HG03571 (cell line): ENCODE data around the gene PEAR1.

ENCODE experiments used
- ATAC-seq: cut with Tn5 transposase; IDR thresholded peaks from one replicate; pipeline ENCODE4 v1.9.1; 2021; ENCODE audit not compliant: unreplicated experiment

The PEAR1 gene

GRCh38 chr1:156933136-156933535, 39.6 kb downstream of the PEAR1 start:
- ATAC-seq, result no peak

- ATAC-seq, result no peak
These were observed 42.1 kb downstream of the PEAR1 start for GRCh38 chr1:156935505-156936128.

DNA sequence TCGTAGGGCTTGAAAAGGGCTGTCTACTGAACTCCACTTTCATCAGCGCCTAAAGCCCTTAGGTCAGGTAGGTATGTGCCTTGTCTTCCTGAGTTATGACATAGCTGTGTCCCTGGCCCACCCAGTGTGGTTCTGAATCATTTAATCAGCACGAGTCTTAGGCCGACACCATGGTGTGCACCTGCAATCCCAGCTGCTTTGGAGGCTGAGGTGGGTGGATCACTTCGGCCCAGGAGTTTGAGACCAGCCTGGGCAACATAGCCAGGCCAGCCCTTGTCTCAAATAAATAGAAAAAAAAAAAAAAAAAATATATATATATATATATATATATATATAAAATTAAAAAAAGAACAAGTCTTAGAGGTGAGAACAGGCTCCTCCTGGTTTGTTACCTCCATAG, 42.7 kb downstream of the PEAR1 start:
- no peak for ATAC-seq

- no peak for ATAC-seq
These were observed 43.3 kb downstream of the PEAR1 start for GRCh38 chr1:156936721-156937220.

DNA sequence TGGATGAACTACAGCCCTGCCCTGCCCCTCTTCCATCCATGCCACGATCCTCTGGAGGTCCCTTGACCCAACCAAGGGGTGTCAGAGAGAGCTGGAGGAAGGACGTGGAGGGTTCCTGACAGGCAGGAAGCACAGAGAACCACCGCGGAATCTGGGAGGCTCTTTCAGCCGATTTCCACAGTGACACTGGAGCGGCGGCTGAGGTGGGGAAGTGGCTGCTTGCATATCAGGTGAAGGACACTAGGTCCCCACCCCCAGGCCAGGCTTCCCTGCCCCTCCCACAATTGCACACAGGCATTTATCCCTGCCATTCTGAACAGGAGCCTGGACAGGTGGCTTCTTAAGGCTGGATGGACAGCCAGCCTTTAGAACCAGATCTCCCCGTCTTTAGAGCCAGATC, 44.4 kb downstream of the PEAR1 start:
- no peak for ATAC-seq

- ATAC-seq, result no peak
These were observed 45.3 kb downstream of the PEAR1 start for GRCh38 chr1:156938813-156939212.

DNA sequence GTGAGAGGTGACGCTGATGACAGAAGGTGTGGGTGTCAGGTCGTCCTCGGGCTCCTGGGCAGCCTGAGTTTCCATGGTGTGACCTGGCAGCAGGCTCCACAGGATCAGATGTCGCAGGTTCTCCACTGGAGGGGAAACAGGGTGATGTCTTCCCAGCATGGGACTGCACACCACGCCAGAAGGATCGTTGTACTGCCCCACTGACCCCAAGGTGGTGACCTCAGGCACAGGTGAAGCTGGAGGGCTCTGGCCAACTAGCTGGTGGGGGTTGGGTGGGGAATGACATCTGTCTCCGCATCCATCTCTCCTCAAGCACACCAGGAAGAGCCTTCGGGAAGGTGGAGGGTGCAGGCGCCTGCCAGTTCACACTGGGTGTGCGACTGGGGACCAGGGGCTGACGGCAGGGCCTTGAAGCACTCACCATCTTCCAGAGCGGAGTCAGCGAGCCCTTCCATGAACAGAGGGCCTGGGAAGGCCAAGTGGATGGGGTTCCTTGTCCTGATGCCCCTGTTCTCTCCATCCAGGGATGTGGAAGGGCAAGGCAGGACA, 46.3 kb downstream of the PEAR1 start:
- ATAC-seq, result no peak

- no peak for ATAC-seq
These were observed 48.2 kb downstream of the PEAR1 start for GRCh38 chr1:156941675-156942074.

DNA sequence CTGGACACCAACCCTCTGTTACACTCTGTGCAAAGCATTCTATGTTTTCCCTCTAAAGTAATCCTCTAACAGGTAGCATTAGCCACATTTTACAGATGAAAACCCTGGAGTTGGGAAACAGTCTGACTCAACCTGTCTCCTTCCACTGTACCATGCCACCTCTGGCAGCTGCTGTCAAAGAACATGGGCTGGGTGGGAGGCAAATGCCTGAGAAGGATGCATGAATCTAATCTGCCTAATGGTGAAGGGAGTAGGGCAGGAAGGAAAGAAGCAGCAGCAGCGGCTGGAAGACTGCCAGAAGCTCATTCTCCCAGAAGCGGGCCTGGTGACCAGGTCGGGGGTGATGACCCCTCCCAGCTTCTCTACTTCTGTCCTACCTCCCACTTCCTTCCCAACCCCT, 48.7 kb downstream of the PEAR1 start:
- no peak for ATAC-seq

GRCh38 chr1:156942576-156942975, 49.1 kb downstream of the PEAR1 start:
- ATAC-seq, result no peak

GRCh38 chr1:156943756-156944155, 50.2 kb downstream of the PEAR1 start:
- no peak for ATAC-seq

- no peak for ATAC-seq
These were observed 50.8 kb downstream of the PEAR1 start for GRCh38 chr1:156944268-156944667.

GRCh38 chr1:156944848-156945247, 51.3 kb downstream of the PEAR1 start:
- ATAC-seq, result no peak

- ATAC-seq, result no peak
These were observed 52.6 kb downstream of the PEAR1 start for GRCh38 chr1:156945881-156946661.

GRCh38 chr1:156947127-156947526, 53.6 kb downstream of the PEAR1 start:
- no peak for ATAC-seq

DNA sequence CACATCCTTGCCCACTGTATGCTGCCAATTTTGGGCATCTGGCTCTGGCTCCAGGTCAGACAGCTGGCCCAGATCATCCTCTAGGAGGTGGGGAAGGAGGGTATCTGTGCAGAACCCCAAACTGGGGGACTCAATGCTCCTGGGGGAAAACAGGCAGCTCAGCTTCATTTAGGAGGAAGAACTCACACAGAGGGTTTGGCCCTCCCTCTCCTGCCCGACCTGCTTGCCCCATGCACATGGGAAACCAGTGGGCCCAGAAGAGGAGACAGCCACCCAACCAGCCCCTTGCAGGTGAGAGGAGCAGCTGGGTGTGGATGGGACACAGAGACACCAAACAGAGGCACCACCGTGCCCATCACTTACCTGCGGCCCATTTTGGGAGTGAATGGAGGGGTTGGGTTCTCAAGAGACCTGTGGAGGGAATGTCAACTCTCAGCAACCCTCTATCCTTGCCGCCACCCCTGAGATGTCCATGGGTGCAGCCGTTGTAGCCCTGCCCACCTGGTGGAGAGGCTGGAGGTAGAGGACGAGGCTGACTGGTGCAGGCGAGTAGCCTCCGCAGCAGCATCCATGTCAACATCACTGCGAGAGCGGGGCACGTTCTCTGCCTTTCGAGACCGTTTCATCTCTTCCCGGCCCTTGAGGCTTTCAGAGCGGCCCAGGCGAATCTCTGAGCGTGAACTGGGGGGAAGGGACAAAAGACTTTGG, 54.5 kb downstream of the PEAR1 start:
- no peak for ATAC-seq

GRCh38 chr1:156948708-156949107, 55.2 kb downstream of the PEAR1 start:
- ATAC-seq, result no peak

DNA sequence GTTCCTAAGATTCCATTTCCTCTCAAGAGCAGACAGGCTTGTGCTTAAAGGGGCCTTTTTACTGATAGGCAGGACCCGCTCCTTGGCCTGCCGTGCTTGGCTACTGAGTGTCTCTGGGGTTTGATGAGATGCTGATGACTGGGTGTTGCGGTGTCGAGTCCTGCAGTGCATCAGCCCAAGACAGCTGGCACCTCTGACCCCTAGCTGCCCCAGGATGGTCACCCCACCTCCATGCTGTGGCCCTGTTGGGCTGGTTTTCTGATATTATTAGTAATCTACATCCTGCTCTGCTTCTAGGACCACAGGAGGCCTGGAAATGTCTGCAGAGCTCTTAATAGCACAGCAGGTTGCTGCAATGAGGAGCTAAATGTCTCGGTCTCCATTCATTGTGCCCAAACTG, 55.6 kb downstream of the PEAR1 start:
- ATAC-seq, result no peak

DNA sequence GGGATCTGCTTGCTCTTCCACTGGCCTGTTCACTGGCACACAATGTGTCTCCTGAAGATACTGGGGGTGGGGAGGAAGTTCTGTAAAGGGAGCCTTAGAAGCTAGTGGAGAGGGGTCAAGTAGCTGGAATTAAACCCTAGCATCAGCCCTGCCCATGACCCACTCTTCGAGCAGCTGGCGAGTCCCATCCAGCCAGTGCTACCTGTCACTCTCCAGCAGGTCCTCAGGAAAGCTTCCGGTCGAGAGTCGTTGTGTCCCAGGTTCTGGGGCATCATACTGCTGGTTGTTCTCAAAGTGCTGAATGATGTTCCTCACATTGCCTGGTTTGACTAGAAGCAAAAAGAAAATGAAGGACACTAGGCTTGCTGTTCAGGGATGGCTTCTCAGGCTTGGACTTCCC, 57.9 kb downstream of the PEAR1 start:
- ATAC-seq, result no peak

DNA sequence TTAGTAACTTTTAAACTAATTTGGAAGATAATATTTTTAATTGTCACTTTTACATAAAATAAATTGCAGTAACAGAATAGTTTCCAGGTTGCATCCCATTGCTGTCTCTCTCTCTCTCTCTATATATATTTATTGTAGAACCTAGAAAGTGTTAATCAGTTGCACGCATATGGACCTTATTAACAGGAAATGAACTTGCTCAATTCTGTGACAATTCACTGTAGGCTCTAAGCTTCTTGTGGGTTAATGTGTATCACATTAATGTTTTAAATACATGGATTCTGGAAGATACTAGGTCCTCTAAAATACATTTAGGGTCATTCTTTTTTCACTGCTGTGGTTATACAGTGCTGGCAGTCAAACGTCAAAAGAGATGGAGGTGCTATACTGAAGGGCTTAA, 60.1 kb downstream of the PEAR1 start:
- no peak for ATAC-seq

GRCh38 chr1:156956333-156956732, 62.8 kb downstream of the PEAR1 start:
- ATAC-seq, result no peak

DNA sequence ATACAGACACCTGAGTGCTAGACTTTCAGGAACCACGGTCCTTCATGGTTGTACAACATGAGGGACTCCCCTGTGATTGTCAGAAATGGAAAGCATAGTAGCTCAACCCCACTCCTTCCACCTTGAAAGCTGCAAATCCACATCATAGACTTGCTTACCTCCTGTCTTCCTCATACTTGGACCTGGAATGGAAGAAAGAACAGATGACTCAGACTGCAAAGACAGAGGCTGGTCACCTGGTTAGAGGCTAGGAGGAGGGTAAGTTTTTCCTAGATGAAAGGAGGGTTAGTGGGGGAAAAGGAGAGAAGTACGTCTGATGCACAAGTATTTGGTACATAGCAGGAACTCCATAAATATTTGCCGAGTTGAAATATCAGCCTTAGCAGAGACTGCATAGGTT, 64.1 kb downstream of the PEAR1 start:
- no peak for ATAC-seq
